ENCODE measurements around the gene ZNF224.

DNA sequence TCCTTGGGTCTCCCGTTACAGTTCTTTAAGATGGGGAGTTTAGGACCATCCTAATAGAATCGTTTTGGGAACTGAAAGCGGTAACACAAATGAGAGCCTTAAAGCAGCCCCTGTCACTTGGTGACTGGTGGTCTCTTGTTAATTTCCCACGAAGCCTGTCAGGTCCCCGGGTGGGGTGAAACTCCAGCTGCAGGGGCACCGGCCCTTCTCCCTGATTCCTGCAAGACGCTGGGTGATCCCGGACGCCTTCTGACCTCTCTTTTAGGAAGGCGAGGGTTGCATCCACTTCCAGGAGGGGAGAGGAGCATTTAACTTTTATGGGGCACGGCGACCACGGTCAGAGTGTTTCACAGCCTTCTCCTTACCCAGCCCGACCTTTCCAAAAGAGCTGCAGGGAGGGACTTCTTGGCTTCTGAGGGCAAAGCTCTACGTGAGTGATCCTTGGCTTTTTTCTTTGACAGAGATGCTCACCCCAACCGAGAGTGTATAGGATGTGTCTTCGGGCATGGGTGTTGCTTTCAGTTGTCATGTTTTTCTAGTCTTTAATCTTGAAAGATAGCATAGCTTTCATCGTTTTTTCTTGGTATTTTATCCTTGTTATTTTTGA lies 19.7 kb downstream of the ZNF224 start:
- TF ChIP-seq, protein P1, sequence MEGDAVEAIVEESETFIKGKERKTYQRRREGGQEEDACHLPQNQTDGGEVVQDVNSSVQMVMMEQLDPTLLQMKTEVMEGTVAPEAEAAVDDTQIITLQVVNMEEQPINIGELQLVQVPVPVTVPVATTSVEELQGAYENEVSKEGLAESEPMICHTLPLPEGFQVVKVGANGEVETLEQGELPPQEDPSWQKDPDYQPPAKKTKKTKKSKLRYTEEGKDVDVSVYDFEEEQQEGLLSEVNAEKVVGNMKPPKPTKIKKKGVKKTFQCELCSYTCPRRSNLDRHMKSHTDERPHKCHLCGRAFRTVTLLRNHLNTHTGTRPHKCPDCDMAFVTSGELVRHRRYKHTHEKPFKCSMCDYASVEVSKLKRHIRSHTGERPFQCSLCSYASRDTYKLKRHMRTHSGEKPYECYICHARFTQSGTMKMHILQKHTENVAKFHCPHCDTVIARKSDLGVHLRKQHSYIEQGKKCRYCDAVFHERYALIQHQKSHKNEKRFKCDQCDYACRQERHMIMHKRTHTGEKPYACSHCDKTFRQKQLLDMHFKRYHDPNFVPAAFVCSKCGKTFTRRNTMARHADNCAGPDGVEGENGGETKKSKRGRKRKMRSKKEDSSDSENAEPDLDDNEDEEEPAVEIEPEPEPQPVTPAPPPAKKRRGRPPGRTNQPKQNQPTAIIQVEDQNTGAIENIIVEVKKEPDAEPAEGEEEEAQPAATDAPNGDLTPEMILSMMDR (conservative IDR thresholded peaks at IDR 0.05; ENCODE audit: low read depth, low read length) = no peak
- TF ChIP-seq BHLHE40 (IDR thresholded peaks at IDR 0.05; ENCODE audit: low read depth, low read length) (no peak), MXI1 (IDR thresholded peaks at IDR 0.05; ENCODE audit: borderline replicate concordance, low read depth, low read length) (no peak), POLR2A (IDR thresholded peaks at IDR 0.05; ENCODE audit: low read depth, low read length) (no peak), RCOR1 (IDR thresholded peaks at IDR 0.05; ENCODE audit: insufficient replicate concordance, low read length) (no peak), RAD21 (IDR thresholded peaks at IDR 0.05; ENCODE audit: low read length) (no peak), SMC3 (IDR thresholded peaks at IDR 0.05; ENCODE audit: low read depth, low read length) (no peak), RFX5 (IDR thresholded peaks at IDR 0.05; ENCODE audit: low read depth, low read length) (no peak), FOS (IDR thresholded peaks at IDR 0.05; ENCODE audit: low read depth, low read length) (no peak), CHD1 (IDR thresholded peaks at IDR 0.05; ENCODE audit: low read depth, low read length) (no peak)
- TF ChIP-seq, protein P2, sequence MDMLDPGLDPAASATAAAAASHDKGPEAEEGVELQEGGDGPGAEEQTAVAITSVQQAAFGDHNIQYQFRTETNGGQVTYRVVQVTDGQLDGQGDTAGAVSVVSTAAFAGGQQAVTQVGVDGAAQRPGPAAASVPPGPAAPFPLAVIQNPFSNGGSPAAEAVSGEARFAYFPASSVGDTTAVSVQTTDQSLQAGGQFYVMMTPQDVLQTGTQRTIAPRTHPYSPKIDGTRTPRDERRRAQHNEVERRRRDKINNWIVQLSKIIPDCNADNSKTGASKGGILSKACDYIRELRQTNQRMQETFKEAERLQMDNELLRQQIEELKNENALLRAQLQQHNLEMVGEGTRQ (IDR thresholded peaks at IDR 0.05; ENCODE audit: low read depth, low read length) = no peak

Measured in IMR-90 (cell line).